ENCODE measurements around the gene PNMA8C. TPM values are rescaled to one million over a fixed set of nuclear protein-coding genes. Genes with fewer than 3 reads are reported as not detected.

PNMA8C gene
- total RNA-seq, 1 donor, result 0.36 TPM

DNA sequence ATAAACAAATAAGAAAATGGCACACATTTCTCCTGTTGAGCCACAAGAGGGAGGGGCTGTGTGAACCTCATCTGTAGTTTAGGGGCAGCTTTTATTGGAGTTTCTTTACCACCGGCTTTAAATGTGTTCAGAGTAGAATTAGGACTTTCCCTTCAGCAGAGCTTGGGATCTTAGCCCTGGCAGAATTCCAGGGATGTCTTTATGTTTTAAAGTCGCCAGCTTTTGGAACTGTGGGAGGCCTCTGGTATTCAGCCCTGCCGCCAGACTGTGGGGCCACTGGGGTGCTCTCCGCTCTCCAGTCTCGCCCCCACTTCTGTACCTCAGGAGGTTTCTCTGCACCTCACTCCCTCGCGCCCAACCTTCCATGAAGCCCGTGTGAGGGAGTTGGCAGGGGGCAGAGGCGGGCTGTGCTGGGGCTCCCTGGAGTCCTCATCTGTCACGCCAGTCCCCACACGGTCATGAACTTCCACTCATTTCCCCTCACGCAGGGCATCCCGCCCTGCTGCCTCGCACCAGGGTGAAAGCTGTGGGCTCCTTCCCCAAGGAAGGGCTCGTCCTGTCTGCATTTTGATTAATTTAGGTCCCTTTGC, 46.9 kb downstream of the PNMA8C start:
- H3K79me2 ChIP-seq (ENCODE audit: insufficient read depth, low read length), result peaks cover 23% of the 10 kb centered on the region
- no peaks in the 10 kb centered on the region for H3K9me3 ChIP-seq (ENCODE audit: low read depth, low read length)
- DNase-seq (ENCODE audit: insufficient read length, low spot score, missing footprints), result no peak
- H3K27me3 ChIP-seq (ENCODE audit: insufficient read depth, low read length), result no peaks in the 10 kb centered on the region
- no peak overlapping the region for H3K27ac ChIP-seq (ENCODE audit: low read depth, low read length)
- H2AFZ ChIP-seq (ENCODE audit: low read length), result no peak overlapping the region
- H3K4me1 ChIP-seq (ENCODE audit: insufficient read depth, low read length), result peaks cover 13% of the 10 kb centered on the region
- peaks cover 27% of the 10 kb centered on the region for H3K36me3 ChIP-seq (ENCODE audit: insufficient read depth, low read length)
- TF ChIP-seq, protein P1, sequence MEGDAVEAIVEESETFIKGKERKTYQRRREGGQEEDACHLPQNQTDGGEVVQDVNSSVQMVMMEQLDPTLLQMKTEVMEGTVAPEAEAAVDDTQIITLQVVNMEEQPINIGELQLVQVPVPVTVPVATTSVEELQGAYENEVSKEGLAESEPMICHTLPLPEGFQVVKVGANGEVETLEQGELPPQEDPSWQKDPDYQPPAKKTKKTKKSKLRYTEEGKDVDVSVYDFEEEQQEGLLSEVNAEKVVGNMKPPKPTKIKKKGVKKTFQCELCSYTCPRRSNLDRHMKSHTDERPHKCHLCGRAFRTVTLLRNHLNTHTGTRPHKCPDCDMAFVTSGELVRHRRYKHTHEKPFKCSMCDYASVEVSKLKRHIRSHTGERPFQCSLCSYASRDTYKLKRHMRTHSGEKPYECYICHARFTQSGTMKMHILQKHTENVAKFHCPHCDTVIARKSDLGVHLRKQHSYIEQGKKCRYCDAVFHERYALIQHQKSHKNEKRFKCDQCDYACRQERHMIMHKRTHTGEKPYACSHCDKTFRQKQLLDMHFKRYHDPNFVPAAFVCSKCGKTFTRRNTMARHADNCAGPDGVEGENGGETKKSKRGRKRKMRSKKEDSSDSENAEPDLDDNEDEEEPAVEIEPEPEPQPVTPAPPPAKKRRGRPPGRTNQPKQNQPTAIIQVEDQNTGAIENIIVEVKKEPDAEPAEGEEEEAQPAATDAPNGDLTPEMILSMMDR (IDR thresholded peaks at IDR 0.05; ENCODE audit: extremely low read depth, low read depth, low read length), result no peak
- no peaks in the 10 kb centered on the region for H4K20me1 ChIP-seq (ENCODE audit: insufficient read depth, low read length)
- H3K4me3 ChIP-seq (ENCODE audit: insufficient read depth, low read length), result no peak overlapping the region
- no peak overlapping the region for H3K4me2 ChIP-seq (ENCODE audit: insufficient read depth, low read length)

DNA sequence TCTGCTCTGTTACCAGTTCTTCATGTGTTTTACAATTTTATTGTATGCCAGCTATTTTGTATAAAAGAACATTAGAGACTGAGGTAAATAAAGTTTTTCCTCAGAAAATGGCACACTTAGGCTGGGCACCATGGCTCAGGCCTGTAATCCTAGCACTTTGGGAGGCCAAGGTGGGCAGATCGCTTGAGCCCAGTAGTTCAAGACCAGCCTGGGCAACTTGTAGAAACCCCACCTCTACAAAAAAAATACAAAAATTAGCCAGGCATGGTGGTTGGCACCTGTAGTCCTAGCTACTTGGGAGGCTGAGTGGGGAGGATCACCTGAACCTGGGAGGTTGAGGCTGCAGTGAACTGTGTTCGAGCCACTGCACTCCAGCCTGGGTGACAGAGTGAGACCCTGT, 47.4 kb downstream of the PNMA8C start:
- H3K4me3 ChIP-seq (ENCODE audit: insufficient read depth, low read length), result no peak overlapping the region
- H3K36me3 ChIP-seq (ENCODE audit: insufficient read depth, low read length), result peaks cover 31% of the 10 kb centered on the region
- no peaks in the 10 kb centered on the region for H4K20me1 ChIP-seq (ENCODE audit: insufficient read depth, low read length)
- H2AFZ ChIP-seq (ENCODE audit: low read length), result no peak overlapping the region
- no peak overlapping the region for H3K27ac ChIP-seq (ENCODE audit: low read depth, low read length)
- no peaks in the 10 kb centered on the region for H3K9me3 ChIP-seq (ENCODE audit: low read depth, low read length)
- TF ChIP-seq, protein P1 (IDR thresholded peaks at IDR 0.05; ENCODE audit: extremely low read depth, low read depth, low read length), result no peak
- DNase-seq (ENCODE audit: insufficient read length, low spot score, missing footprints), result no peak
- no peaks in the 10 kb centered on the region for H3K27me3 ChIP-seq (ENCODE audit: insufficient read depth, low read length)
- peaks cover 23% of the 10 kb centered on the region for H3K79me2 ChIP-seq (ENCODE audit: insufficient read depth, low read length)
- no peak overlapping the region for H3K4me2 ChIP-seq (ENCODE audit: insufficient read depth, low read length)
- peaks cover 13% of the 10 kb centered on the region for H3K4me1 ChIP-seq (ENCODE audit: insufficient read depth, low read length)

DNA sequence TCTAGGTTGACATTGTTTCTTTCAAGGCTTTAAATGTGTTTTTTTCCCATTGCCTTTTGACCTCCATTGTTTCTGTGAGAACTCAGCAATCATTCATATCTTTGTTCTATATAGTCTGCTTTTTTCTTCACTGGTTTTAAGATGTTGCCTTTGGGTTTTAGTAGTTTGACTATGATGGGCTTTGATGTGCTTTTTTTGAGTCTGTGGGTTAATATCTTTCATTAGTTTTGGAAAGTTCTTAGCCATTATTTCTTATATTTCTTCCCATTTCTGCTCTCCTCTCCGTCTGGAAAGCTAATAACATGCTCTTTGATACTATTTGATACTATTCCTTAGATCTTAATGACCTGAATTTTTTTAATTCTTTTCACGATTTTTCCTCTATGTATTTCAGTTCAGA, 48.0 kb downstream of the PNMA8C start:
- no peaks in the 10 kb centered on the region for H3K27me3 ChIP-seq (ENCODE audit: insufficient read depth, low read length)
- H2AFZ ChIP-seq (ENCODE audit: low read length), result no peak overlapping the region
- H3K27ac ChIP-seq (ENCODE audit: low read depth, low read length), result no peak overlapping the region
- no peak for DNase-seq (ENCODE audit: insufficient read length, low spot score, missing footprints)
- no peak overlapping the region for H3K4me2 ChIP-seq (ENCODE audit: insufficient read depth, low read length)
- no peaks in the 10 kb centered on the region for H3K9me3 ChIP-seq (ENCODE audit: low read depth, low read length)
- peaks cover 13% of the 10 kb centered on the region for H3K4me1 ChIP-seq (ENCODE audit: insufficient read depth, low read length)
- no peaks in the 10 kb centered on the region for H4K20me1 ChIP-seq (ENCODE audit: insufficient read depth, low read length)
- TF ChIP-seq, protein P1 (IDR thresholded peaks at IDR 0.05; ENCODE audit: extremely low read depth, low read depth, low read length), result no peak
- H3K79me2 ChIP-seq (ENCODE audit: insufficient read depth, low read length), result peaks cover 23% of the 10 kb centered on the region
- peaks cover 36% of the 10 kb centered on the region for H3K36me3 ChIP-seq (ENCODE audit: insufficient read depth, low read length)
- H3K4me3 ChIP-seq (ENCODE audit: insufficient read depth, low read length), result no peak overlapping the region

DNA sequence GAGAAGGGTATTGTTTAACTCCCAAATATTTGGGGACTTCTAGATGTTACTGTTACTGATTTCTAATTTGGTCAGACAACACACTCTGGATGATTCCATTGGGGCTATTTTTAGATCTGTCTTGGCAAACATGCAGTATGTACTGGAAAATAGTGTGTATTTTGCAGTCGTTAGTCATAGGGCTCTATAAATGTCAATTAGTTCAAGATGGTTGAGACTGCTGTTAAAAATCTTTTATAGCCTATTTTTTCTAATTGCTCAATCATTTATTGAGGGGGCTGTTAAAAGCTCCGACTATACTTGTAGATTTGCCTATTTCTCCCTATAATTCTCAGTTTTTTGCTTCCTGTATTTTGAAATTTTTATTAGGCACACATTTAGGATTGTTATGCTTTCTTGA, 50.5 kb downstream of the PNMA8C start:
- TF ChIP-seq, protein P1 (IDR thresholded peaks at IDR 0.05; ENCODE audit: extremely low read depth, low read depth, low read length), result no peak
- Histone ChIP-seq H3K9me3 (ENCODE audit: low read depth, low read length) (no peaks in the 10 kb centered on the region), H3K27ac (ENCODE audit: low read depth, low read length) (peak overlapping the region; percentile 68), H3K79me2 (ENCODE audit: insufficient read depth, low read length) (peaks cover 23% of the 10 kb centered on the region), H3K27me3 (ENCODE audit: insufficient read depth, low read length) (no peaks in the 10 kb centered on the region), H3K4me2 (ENCODE audit: insufficient read depth, low read length) (peak overlapping the region; percentile 41), H4K20me1 (ENCODE audit: insufficient read depth, low read length) (peaks cover 11% of the 10 kb centered on the region), H3K36me3 (ENCODE audit: insufficient read depth, low read length) (peaks cover 25% of the 10 kb centered on the region), H3K4me3 (ENCODE audit: insufficient read depth, low read length) (no peak overlapping the region), H3K4me1 (ENCODE audit: insufficient read depth, low read length) (peaks cover 24% of the 10 kb centered on the region), H2AFZ (ENCODE audit: low read length) (no peak overlapping the region)
- DNase-seq (ENCODE audit: insufficient read length, low spot score, missing footprints), result peak; percentile 90

Data from osteoblast (primary cell).